OCI-LY1 (cell line): Measurements from ENCODE around the gene CHST7.

Experiments used
- H2AFZ ChIP-seq: fragments of 200-600 bp; sonication (generic), shearing (Covaris generic); 2 replicates; pipeline ENCODE4 v1.6.0; 2014; ENCODE audit warnings: antibody characterized with exemption, mild to moderate bottlenecking, low read length
- H3F3A ChIP-seq: fragments of 200-600 bp; sonication (generic), shearing (Covaris generic); 2 replicates; pipeline ENCODE4 v1.6.0; 2014; ENCODE audit warnings: mild to moderate bottlenecking, antibody characterized with exemption, low read length, moderate library complexity; ENCODE audit not compliant: insufficient read depth
- H3K27ac ChIP-seq: fragments of 200-600 bp; sonication (generic); 2 replicates; pipeline ENCODE4 v1.5.1; 2014; ENCODE audit warnings: low read length, mixed run types, mild to moderate bottlenecking, low read depth; ENCODE audit not compliant: poor library complexity, severe bottlenecking
- H3K27me3 ChIP-seq: fragments of 200-600 bp; sonication (generic); 2 replicates; pipeline ENCODE4 v1.6.0; 2014; ENCODE audit warnings: antibody characterized with exemption, mild to moderate bottlenecking, low read length, moderate library complexity; ENCODE audit not compliant: insufficient read depth
- H3K36me3 ChIP-seq: fragments of 200-600 bp; sonication (generic); 2 replicates; pipeline ENCODE4 v1.6.1; 2014; ENCODE audit warnings: mild to moderate bottlenecking, antibody characterized with exemption, low read length, moderate library complexity, mixed read lengths; ENCODE audit not compliant: insufficient read depth
- H3K4me1 ChIP-seq: fragments of 200-600 bp; sonication (generic); 2 replicates; pipeline ENCODE4 v1.5.1; 2014; ENCODE audit warnings: mild to moderate bottlenecking, low read length, moderate library complexity; ENCODE audit not compliant: insufficient read depth, severe bottlenecking
- H3K4me2 ChIP-seq: fragments of 200-600 bp; sonication (generic), shearing (Covaris generic); 2 replicates; pipeline ENCODE4 v1.6.1; 2014; ENCODE audit warnings: low read length
- H3K4me3 ChIP-seq: fragments of 200-600 bp; sonication (generic); 2 replicates; pipeline ENCODE4 v1.5.1; 2014; ENCODE audit warnings: low read length, low read depth, mild to moderate bottlenecking, mixed read lengths; ENCODE audit not compliant: poor library complexity, severe bottlenecking
- H3K79me2 ChIP-seq: fragments of 200-600 bp; shearing (Covaris generic); 2 replicates; pipeline ENCODE4 v1.6.1; 2016; ENCODE audit warnings: mixed run types, low read length, mixed read lengths; ENCODE audit not compliant: insufficient read depth
- H3K9ac ChIP-seq: fragments of 200-600 bp; sonication (generic), shearing (Covaris generic); 2 replicates; pipeline ENCODE4 v1.6.1; 2014; ENCODE audit warnings: mild to moderate bottlenecking, low read length, mixed read lengths
- H3K9me2 ChIP-seq: fragments of 200-600 bp; sonication (generic), shearing (Covaris generic); 2 replicates; pipeline ENCODE4 v1.6.1; 2014; ENCODE audit warnings: low read depth, mild to moderate bottlenecking, low read length, mixed read lengths
- H3K9me3 ChIP-seq: fragments of 200-600 bp; shearing (Covaris generic); 2 replicates; pipeline ENCODE4 v1.6.1; 2014; ENCODE audit warnings: low read length, mixed read lengths
- H4K20me1 ChIP-seq: fragments of 200-600 bp; sonication (generic), shearing (Covaris generic); 2 replicates; pipeline ENCODE4 v1.6.0; 2016; ENCODE audit warnings: mild to moderate bottlenecking, low read length; ENCODE audit not compliant: insufficient read depth
- CTCF ChIP-seq: fragments of 200-600 bp; sonication (generic), shearing (Covaris generic); IDR thresholded peaks from 2 replicates; pipeline ENCODE4 v1.5.1; 2017; ENCODE audit warnings: mild to moderate bottlenecking, antibody characterized with exemption, low read length, moderate library complexity, mixed read lengths
- EZH2 ChIP-seq: fragments of 200-600 bp; sonication (generic), shearing (Covaris generic); IDR thresholded peaks from 2 replicates; pipeline ENCODE4 v1.8.0; 2017; ENCODE audit warnings: borderline replicate concordance, mixed run types, mild to moderate bottlenecking, antibody characterized with exemption, low read length, moderate library complexity, mixed read lengths

Gene CHST7

GRCh38 chrX:46599051-46599560, 25.5 kb downstream of the CHST7 start:
- H3K9me3 ChIP-seq = no peaks in the 10 kb centered on the region
- TF ChIP-seq EZH2 (no peak), CTCF (no peak)

GRCh38 chrX:46601283-46601682, 27.7 kb downstream of the CHST7 start:
- Histone ChIP-seq H3K27me3 (no peaks in the 10 kb centered on the region), H3F3A (no peaks in the 10 kb centered on the region), H4K20me1 (no peaks in the 10 kb centered on the region), H3K9me2 (no peaks in the 10 kb centered on the region), H3K9ac (no peak overlapping the region), H3K79me2 (no peaks in the 10 kb centered on the region), H3K9me3 (no peaks in the 10 kb centered on the region), H3K4me1 (no peaks in the 10 kb centered on the region), H3K4me3 (no peak overlapping the region), H2AFZ (no peak overlapping the region), H3K27ac (no peak overlapping the region), H3K4me2 (no peak overlapping the region), H3K36me3 (peaks cover 23% of the 10 kb centered on the region)
- TF ChIP-seq CTCF = no peak
- TF ChIP-seq EZH2 = no peak

More at GRCh38 chrX:46599051-46599560, 25.5 kb downstream of the CHST7 start:
- Histone ChIP-seq H3K79me2 (no peaks in the 10 kb centered on the region), H3K36me3 (peaks cover 23% of the 10 kb centered on the region), H3K4me1 (no peaks in the 10 kb centered on the region), H2AFZ (no peak overlapping the region), H3K27ac (no peak overlapping the region), H3K9ac (no peak overlapping the region), H3K27me3 (no peaks in the 10 kb centered on the region), H3K4me3 (no peak overlapping the region), H3K9me2 (no peaks in the 10 kb centered on the region), H4K20me1 (no peaks in the 10 kb centered on the region), H3K4me2 (no peak overlapping the region), H3F3A (no peaks in the 10 kb centered on the region)

GRCh38 chrX:46602468-46603102, 29.0 kb downstream of the CHST7 start:
- no peaks in the 10 kb centered on the region for H3K9me3 ChIP-seq

More at GRCh38 chrX:46602468-46603102, 29.0 kb downstream of the CHST7 start:
- H3K27ac ChIP-seq = no peak overlapping the region
- H3K36me3 ChIP-seq = peaks cover 29% of the 10 kb centered on the region
- no peaks in the 10 kb centered on the region for H3K79me2 ChIP-seq
- H4K20me1 ChIP-seq = no peaks in the 10 kb centered on the region
- H3K9ac ChIP-seq = no peak overlapping the region
- no peaks in the 10 kb centered on the region for H3K4me1 ChIP-seq
- no peak overlapping the region for H2AFZ ChIP-seq
- no peaks in the 10 kb centered on the region for H3K9me2 ChIP-seq
- no peak for TF ChIP-seq CTCF
- H3K27me3 ChIP-seq = no peaks in the 10 kb centered on the region
- no peak overlapping the region for H3K4me2 ChIP-seq
- no peaks in the 10 kb centered on the region for H3F3A ChIP-seq
- no peak overlapping the region for H3K4me3 ChIP-seq
